ENCODE results near the gene SMS.

The SMS gene

DNA sequence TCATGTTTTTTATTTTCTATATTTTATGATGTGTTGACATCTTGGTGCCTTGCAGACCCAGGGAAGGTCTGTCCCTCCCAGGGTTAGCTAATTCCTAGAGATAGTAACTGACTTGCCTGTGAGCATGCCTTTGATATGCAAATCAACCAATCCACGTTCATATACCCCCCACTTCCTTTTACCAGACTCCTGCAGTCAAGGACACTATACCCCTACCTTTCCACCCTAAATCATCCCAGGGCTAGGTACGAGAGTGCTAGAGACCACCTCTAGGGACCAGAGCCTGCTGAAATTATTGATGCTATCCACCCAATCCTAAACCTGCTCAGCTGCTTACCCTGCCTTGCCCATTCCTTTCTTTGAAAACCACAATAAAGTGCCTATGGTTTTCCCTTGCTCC, 84.1 kb downstream of the SMS start:
- FAIRE-seq (no peak), DNase-seq (ENCODE audit: insufficient read length, low spot score) (no peak)
- TF ChIP-seq POLR2A (IDR thresholded peaks at IDR 0.05; ENCODE audit: low read depth, low read length): no peak

DNA sequence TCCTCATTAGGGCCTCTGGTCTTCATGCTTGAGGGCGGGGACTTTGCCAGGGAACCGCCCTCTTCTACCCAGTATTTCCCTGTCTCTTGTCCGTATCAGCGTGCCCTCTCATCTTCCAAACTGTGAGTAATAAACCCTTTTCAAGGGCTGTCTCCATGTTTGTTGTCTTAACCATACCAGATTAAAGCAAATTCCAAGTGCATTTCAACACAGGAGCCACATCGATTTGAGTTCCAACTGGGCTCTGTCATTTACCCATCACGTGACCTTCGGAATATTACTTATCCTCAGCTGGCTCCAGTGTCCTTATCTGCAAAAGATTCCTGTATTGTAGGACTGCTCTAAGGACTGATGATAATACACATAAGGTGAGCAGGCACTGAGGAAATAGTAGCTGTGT, 85.2 kb downstream of the SMS start:
- TF ChIP-seq POLR2A (IDR thresholded peaks at IDR 0.05; ENCODE audit: low read depth, low read length): no peak
- DNase-seq (ENCODE audit: insufficient read length, low spot score) (no peak), FAIRE-seq (no peak)

DNA sequence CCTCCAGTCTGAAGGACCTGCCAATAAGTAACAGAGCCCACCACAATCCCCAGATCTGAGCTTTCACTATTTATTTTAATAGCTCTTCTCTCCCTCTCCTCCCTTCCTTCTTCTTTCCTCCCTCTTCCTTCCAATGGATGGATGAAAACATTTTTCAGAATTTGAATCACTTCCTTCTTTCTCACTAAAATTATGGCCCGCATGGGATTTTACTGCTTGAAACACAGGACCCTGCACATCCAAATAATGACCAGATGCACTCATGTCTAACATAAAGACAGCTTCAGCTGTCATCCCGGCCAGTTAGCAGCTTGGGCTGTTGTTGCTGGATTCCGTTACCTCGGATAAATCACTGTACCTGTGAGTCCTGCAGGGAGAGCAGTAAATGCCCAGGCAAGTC, 86.2 kb downstream of the SMS start:
- no peak for TF ChIP-seq POLR2A (IDR thresholded peaks at IDR 0.05; ENCODE audit: low read depth, low read length)
- no peak for FAIRE-seq

DNA sequence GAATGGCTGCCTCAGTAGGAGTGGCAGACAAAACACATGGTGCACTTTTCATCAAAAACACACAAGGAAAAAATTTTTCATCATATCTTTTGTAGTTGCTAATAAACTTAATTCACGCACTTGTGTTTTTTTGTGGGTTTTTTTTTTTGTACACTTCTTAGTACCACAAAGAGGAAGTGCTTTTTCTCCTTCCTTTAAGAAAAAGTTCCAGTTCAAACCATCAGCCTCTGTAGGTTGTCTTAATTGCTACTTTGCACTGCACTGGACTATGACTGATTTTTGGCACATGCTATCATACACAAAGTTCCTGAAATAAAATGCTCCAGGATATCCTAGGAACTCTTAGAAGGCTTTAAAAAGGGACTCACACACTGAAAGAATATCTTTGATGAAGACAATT, 91.6 kb downstream of the SMS start, which contains the start of gene PHEX:
Gene PHEX (plus strand): TSS at position 242 of the 400 bp plus-strand sequence. CDS start 681 bp downstream, outside the sequence.
- TF ChIP-seq POLR2A (IDR thresholded peaks at IDR 0.05; ENCODE audit: low read depth, low read length): no peak
- DNase-seq (ENCODE audit: insufficient read length, low spot score): no peak
- FAIRE-seq: no peak

More for the DNA sequence above, 86.2 kb downstream of the SMS start:
- no peak for DNase-seq (ENCODE audit: insufficient read length, low spot score)

DNA sequence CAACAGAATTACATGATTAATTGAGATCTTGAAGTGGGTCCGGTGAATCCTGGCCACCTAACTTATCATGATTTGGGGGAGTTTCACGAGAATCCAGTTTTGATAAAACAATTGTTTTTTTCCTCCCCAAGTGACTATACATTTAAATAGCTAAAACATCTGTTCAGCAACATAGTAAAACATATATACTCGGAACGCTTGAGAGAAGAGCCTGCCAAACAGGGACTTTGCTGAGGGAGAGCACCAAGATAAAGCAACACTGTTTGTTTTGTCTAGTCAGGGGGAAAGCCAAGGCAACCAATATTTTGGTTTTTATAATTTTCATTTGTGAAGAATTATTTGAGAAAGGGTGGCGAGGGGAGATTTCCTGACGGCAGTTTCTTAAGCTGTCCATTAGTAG, 92.0 kb downstream of the SMS start:
- no peak for TF ChIP-seq POLR2A (IDR thresholded peaks at IDR 0.05; ENCODE audit: low read depth, low read length)
- DNase-seq (ENCODE audit: insufficient read length, low spot score): no peak
- FAIRE-seq: no peak

DNA sequence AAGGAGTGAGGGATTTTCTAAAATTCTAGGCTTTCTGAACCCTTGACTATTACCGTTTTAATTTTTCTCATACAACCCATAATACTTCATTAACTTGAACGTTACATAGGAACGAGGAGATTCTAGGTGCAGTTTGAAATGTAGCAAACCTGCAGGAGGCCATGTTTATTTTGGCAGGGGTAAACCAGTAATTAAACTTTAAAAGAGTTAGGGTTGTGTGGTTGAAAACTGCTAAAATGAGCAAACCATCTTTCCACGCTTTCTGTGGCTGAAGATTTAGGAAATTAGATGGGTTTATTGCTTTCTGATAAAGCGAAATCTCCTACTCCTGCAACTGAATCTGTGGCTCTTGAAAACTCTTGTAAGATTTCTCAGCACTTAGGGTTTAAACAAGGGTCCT, 93.3 kb downstream of the SMS start:
- no peak for TF ChIP-seq POLR2A (IDR thresholded peaks at IDR 0.05; ENCODE audit: low read depth, low read length)
- FAIRE-seq (no peak), DNase-seq (ENCODE audit: insufficient read length, low spot score) (no peak)

DNA sequence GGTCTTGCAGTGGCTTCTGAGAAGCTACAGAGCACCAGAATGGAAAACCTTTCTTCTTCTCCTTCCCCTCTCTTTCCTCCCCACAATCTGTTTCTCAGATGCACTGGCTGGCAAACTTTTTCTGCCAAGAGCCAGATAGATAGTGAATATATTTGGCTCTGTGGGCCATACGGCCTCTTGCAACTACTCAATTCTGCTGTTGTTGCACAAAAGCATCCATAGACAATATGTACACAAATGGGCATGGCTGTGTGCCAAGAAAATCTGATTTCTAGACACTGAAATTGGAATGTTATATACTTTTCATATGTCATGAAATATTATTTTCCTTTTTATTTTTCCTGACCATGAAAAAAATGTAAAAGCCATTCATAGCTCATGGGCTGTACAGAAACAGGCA, 94.7 kb downstream of the SMS start:
- FAIRE-seq (no peak), DNase-seq (ENCODE audit: insufficient read length, low spot score) (no peak)
- TF ChIP-seq POLR2A (IDR thresholded peaks at IDR 0.05; ENCODE audit: low read depth, low read length): no peak

DNA sequence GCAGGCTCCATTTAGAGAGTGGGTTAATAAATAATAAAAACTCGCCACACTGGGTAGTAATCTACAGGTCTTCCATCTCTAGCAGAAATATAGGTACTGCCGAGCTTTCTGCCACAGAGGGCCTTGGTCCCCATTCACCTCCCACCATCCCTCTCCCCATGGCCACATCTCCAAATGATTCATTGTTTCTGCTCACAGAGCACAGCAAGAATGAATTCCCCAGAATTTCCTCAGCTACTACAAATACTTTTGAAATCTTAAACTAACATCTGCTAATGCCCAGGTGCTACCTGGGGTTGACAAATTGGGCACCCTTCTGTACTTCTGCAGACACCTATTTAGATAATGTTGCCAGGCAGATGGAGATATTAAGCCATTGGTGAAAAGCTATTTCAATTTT, 96.7 kb downstream of the SMS start:
- DNase-seq (ENCODE audit: insufficient read length, low spot score) (no peak), FAIRE-seq (no peak)
- TF ChIP-seq POLR2A (IDR thresholded peaks at IDR 0.05; ENCODE audit: low read depth, low read length): no peak

DNA sequence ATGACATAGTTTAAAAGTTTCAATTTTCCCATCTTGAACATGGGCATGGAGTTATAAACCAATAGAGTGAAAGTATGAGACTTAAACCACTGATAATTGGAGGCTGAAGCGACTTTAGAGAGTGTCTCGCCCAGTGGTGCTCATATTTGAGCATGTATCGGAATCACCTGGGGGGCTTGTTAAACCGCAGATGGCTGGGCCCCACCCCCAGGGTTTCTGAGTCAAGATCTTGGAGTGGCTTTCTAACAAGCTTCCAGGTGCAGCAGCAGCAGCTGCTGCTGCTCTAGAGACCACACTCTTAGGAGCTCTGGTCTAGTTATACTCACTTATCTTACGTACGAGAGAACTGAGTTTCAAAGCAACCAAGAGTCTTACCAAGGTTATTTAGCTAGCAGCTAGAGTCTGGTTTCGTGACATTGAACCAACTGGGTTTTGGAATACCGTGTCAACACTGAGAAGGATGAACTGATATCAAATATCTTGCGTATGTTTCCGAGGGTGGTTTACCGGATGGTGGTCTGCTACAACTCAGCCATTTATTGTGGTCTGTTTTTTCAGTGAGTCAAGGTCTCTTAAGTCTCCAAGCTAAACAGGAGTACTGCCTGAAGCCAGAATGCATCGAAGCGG, 97.5 kb downstream of the SMS start:
- no peak for FAIRE-seq
- TF ChIP-seq POLR2A (IDR thresholded peaks at IDR 0.05; ENCODE audit: low read depth, low read length): no peak
- no peak for DNase-seq (ENCODE audit: insufficient read length, low spot score)

DNA sequence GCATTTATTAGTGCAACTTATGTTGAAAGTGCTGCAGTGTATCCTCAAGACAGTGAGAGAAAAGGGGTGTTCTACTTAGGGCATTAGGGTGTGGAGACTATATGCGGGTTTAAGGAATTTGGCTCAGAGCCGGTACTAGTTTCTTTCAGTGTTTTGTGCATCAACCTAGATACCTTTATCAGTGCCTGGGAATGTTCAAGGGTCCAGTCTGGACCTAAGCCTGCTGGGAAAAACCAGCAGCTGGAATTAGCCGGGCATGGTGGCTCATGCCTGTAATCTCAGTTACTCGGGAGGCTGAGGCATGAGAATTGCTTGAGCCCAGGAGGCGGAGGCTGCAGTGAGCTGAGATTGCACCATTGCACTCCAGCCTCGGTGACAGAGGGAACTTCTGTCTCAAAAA, 99.0 kb downstream of the SMS start:
- TF ChIP-seq POLR2A (IDR thresholded peaks at IDR 0.05; ENCODE audit: low read depth, low read length): no peak
- FAIRE-seq: no peak
- DNase-seq (ENCODE audit: insufficient read length, low spot score): no peak

DNA sequence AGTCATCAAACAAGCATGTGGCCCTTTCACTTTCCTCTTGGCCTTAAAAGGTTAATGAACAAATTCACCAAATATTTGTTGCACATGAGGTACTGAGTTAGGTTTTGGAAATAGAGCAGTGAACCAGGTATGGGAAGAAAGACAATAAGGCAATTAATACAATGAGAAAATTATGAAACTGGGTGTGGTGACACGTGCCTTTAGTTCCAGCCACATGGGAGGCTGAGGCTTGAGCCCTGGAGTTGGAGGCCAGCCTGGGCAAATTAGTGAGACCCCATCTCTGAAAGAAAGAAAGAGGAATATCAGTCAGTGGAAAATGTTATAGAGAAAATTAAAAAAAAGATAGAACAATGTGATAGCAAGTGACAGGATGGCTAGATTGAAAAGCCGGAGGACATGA, 99.7 kb downstream of the SMS start:
- DNase-seq (ENCODE audit: insufficient read length, low spot score): no peak
- no peak for TF ChIP-seq POLR2A (IDR thresholded peaks at IDR 0.05; ENCODE audit: low read depth, low read length)
- FAIRE-seq: no peak

DNA sequence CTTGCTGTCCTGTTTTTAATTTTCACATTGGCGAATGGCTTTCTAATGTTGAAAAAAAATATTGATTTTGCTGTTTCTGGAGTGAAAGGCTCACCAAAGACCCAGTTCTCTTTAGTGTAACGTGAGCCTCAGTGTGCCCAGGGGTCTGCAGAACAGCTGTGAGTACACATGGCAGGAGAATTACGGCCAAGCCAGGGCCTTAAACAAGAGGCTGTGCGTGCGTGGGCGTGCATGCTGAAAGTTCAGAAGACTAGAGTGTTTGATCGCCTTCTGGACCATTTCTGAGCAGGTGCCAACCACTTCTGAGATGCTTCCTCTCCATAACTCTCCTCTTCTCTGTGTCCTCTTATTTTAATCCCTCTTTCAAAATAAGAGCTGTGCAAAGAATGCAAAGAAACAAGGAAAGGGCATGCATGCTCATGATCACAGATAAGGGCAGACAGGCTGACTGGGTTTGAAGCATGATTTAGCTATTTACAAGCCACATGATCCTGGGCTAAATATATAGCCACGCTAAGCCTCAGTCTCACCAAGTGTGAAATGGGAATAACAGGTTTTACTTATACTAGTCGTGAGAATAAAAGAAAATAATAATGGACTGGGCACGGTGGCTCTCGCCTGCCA, 101.5 kb downstream of the SMS start:
- FAIRE-seq (no peak), DNase-seq (ENCODE audit: insufficient read length, low spot score) (no peak)
- no peak for TF ChIP-seq POLR2A (IDR thresholded peaks at IDR 0.05; ENCODE audit: low read depth, low read length)

DNA sequence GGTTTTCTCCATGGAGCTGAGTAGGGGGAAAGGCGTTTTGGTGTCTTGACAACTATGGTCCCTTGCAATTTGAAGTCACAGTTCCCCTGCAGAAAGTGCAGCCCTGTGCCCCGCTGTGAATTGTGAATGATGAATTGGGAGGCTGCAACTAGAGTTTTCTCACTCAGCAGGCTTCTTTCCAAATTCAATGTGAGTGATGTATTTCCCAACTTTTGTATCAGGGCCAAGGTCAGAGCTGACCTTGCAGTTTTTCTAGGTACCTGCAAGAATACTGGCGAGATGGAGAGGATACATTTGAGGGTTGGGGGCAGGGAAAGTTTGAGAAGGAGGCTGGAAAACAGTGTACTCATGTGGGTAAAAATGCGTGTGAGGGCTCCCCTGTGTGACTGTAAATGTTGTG, 103.4 kb downstream of the SMS start:
- FAIRE-seq (no peak), DNase-seq (ENCODE audit: insufficient read length, low spot score) (no peak)
- no peak for TF ChIP-seq POLR2A (IDR thresholded peaks at IDR 0.05; ENCODE audit: low read depth, low read length)

Data from H54 (cell line).